HG03571 (cell line): ENCODE measurements around the gene KLLN.
"Not testable (repeated sequence)": the region's sequence is repeated elsewhere in the genome, so short reads cannot be mapped to it uniquely, and the experiment has no call there.

Source experiments
- ATAC-seq: cut with Tn5 transposase; IDR thresholded peaks from one replicate; pipeline ENCODE4 v1.9.1; 2021; ENCODE audit not compliant: unreplicated experiment

KLLN gene

GRCh38 chr10:87842776-87843497 lies 20.4 kb downstream of the KLLN start:
- no peak for ATAC-seq

DNA sequence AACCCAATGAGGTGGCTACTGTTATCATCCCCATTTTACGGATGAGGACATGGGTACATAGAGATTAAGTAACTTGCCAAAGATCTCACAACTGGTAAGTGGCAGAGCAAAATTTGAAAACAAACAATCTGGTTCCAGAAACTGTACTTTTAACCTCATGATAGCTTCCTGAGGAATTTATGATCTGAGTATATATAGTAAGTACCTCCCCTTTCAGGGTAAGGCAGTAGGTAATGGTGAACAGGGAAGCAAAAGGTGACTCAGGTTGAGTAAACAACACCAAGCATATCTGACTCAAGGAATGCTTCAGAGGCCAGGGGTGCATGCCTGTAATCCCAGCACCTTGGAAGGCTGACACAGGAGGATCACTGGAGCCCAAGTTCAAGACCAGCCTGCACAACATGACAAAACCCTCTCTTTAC lies 21.1 kb downstream of the KLLN start:
- ATAC-seq: no peak

DNA sequence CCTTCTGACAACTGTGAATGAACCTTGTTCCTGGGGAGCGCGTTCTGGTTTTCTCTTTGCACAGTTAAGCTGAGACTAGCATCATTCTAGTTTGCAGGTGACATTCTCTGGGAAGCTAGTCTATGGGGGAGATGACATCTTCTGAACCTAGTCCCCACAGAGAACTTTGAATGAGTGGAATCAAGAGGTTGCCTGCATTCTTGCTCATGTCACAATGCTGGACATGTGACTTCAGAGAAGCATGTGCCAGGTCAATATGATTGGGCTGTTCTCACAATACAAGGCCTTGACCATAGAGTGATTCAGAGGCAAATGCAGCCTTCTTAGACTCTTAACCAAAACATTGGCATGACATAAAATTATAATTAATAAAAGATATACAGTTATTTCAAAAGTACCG lies 22.1 kb downstream of the KLLN start:
- no peak for ATAC-seq

DNA sequence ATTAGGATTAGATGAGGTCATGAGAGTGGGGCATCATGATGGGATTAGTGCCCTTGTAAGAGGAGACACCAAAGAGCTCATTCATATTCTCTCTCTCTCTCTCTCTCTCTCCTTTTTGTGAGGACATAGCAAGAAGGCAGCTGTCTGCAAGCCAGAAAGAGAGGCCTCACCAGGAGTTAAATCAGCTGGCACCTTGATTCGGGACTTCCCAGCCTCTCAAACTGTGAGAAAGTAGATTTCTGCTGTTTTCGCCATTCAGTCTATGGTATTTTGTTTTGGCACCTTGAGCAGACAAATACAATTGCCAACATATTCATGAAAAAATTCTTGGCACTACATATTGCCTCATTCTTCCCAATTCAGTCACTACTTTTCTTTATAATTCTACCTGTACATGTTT lies 24.7 kb downstream of the KLLN start:
- no peak for ATAC-seq

GRCh38 chr10:87837445-87837844 lies 25.9 kb downstream of the KLLN start:
- no peak for ATAC-seq

- no peak for ATAC-seq
These were observed 27.2 kb downstream of the KLLN start for GRCh38 chr10:87836098-87836497.

- no peak for ATAC-seq
These were observed 33.2 kb downstream of the KLLN start for GRCh38 chr10:87829986-87830729.

DNA sequence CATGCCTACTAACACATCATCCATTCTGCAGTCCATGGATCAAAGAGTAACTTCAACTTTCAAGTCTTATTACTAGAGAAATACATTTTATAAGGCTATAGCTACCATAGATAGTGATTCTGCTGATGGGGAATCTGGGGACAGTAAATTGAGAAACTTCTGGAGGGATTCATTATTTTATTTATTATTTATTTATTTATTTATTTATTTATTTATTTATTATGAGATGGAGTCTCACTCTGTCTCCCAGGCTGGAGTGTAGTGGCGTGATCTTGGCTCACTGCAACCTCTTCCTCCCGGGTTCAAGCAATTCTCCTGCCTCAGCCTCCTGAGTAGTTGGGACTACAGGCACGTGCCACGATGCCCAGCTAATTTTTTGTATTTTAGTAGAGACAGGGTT lies 34.3 kb downstream of the KLLN start:
- ATAC-seq: not testable (repeated sequence)

- ATAC-seq: no peak
These were observed 35.7 kb downstream of the KLLN start for GRCh38 chr10:87827681-87828080.

- ATAC-seq: no peak
These were observed 36.7 kb downstream of the KLLN start for GRCh38 chr10:87826653-87827052.

GRCh38 chr10:87819289-87819585 lies 44.1 kb downstream of the KLLN start:
- ATAC-seq: no peak

GRCh38 chr10:87818505-87819288 lies 44.6 kb downstream of the KLLN start:
- peak; percentile 52 for ATAC-seq

GRCh38 chr10:87817609-87818504 lies 45.5 kb downstream of the KLLN start, which contains the start of gene ATAD1:
TSS of gene ATAD1 (minus strand) at chr10:87818226. CDS start at chr10:87814599, 3,627 bp downstream.
- ATAC-seq: peak; percentile 67

DNA sequence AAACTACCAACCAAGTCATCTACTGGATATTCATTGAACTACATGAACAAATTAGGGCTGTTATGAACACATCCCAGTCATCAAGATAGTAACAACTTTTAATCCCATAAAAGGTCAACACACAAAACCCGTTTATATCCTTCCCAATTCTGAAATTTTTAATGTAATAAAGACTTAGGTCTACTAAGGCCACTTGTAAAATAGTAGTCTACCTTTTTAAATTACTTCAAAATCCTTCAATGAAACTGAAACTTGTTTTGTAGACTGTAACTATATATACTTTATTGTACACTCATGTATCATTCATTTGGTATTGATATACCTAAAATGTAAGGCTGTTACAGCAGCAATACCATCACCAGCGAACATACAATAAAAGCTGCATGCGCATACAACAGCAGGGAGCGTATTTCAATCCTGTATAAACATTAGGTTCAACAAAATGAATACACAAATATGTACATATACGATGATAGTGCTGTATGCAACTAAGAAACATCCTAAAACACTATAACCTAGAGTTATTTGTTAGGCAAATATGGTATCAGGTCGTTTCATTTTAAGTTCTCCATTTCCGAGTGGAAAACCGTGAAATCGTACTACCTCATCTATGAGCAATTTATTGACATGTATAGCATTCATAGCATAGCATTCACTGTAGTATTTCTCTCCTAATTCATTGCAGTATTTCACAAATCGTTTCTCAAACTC lies 46.3 kb downstream of the KLLN start:
- ATAC-seq: no peak

DNA sequence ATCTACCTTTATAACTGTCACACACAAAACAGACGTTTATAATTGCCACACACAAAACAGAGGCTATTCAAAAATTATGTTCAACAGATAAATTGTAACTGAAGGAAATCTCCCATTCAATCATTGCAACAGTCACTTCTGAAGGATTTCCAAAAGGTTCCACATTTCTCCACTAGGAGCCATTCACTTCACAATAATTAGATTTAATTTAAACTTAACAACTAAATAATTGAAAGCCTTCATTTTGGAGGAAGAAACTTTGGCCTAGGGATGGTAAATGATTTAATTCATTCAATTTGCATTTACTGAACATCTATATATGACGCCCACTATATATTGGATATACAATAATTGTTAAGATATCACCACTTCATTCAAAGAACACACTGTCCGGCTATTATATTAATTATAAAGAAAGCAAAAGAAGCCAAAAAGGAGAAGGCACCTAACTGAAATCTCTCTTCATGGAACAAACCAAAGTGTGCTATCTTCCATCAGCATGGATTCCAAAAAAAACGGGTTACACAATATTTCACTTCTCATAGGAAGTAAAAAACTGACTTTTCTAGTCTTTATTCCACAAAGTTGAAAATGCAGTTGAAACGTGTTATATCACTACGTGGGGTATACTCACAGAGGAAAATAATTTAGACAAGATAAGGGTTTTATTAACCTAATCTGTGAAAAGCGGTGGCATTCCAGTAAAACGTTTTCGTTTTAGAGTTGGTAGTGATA lies 47.0 kb downstream of the KLLN start:
- ATAC-seq: no peak
